ENCODE results near the gene UGT2A2.
"Not testable (repeated sequence)": the region's sequence is repeated elsewhere in the genome, so short reads cannot be mapped to it uniquely, and the experiment has no call there.

Gene UGT2A2

GRCh38 chr4:69639542-69639941 lies at the start of gene UGT2A2:
Gene UGT2A2 (minus strand): TSS chr4:69639642. CDS start chr4:69639640, 2 bp downstream.
- no peak for DNase-seq

GRCh38 chr4:69684804-69685203 lies 45.4 kb upstream of the UGT2A2 start:
- no peak for DNase-seq

DNA sequence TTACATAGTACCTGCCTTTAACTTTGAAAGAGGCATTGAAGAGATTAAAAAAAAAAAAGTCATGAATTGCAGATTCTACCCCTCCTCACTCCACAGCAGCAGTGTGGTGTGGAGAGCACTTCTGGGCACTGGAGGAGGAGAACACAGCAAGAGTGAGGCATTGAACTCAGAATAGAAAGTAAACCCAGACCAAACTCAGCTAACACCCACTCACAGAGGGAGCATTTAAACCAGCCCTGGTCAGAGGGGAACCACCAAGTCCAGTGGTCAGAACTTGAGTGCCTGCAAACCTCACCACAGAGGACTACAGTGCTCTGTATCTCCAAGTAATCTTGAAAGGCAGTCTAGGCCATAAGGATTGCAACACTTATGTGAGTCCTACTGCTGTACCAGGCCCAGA lies 29.2 kb upstream of the UGT2A2 start:
- DNase-seq = no peak

GRCh38 chr4:69664009-69664408 lies 24.6 kb upstream of the UGT2A2 start:
- not testable (repeated sequence) for DNase-seq

- DNase-seq = peak; percentile 4
Measured at GRCh38 chr4:69661130-69661803, 21.8 kb upstream of the UGT2A2 start.

GRCh38 chr4:69658133-69658532 lies 18.7 kb upstream of the UGT2A2 start:
- no peak for DNase-seq

DNA sequence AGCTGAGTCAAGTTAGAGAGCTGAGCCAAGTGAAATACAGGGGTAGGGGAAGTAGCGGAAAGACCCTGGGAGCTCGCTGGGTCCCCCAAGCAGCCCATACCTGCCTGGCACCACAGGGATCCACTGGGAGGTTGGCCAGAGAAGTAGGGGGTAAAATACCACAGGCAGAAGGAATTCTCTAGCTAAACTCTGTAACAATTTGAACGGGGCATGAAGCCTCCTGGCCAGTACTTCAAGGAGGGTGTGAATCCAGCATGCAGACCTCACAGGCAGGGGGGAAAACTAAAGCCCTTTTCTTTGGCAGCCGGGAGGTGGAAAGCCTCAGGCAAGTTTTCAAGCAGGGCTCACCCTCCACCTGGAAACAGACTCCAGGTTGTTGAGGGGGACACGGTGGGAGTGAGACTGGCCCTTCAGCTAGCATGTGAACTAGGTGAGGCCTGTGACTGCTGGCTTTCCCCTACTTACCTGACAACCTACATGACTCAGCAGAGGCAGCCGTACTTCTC lies 17.3 kb upstream of the UGT2A2 start:
- no peak for DNase-seq

- DNase-seq = no peak
Measured at GRCh38 chr4:69653147-69653546, 13.7 kb upstream of the UGT2A2 start, which contains the start of gene UGT2A1. Gene UGT2A1 (minus strand): TSS chr4:69653247. CDS start chr4:69647644, 5,603 bp downstream.

GRCh38 chr4:69650872-69651271 lies 11.4 kb upstream of the UGT2A2 start:
- DNase-seq = no peak

- no peak for DNase-seq
Measured at GRCh38 chr4:69649629-69650028, 10.2 kb upstream of the UGT2A2 start.

GRCh38 chr4:69649207-69649606 lies 9.8 kb upstream of the UGT2A2 start:
- no peak for DNase-seq

- no peak for DNase-seq
Measured at GRCh38 chr4:69642961-69643360, 3.5 kb upstream of the UGT2A2 start.

- no peak for DNase-seq
Measured at GRCh38 chr4:69640289-69640688, 847 bp upstream of the UGT2A2 start.

DNA sequence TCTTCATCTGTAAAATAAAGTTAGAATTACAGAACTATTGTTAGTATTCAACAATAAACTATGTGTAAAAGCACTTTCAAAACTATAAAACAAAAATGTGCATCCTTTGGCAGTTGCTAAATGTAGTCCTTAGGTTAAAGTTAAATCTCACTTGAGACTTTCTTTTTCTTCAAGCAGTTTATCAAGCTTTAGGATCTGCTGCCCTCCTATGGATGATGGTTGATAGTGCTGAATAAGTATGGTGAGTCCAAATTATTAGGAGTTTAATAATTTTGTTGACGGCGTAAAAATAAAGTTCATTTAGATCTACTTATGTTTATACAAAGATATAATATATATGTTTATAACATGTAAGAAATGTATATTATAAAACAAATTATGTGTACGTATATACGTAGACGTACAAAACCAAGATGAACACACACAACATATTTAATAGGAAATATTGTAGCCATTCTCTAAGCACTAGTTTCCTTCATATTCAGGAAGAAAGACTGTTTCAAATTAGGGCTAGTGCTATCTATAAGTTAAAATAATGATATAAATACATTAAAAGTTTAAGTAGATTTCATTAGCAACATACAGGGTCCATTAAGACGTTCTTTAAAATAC lies 22.3 kb downstream of the UGT2A2 start:
- no peak for DNase-seq

- DNase-seq = no peak
Measured at GRCh38 chr4:69610484-69610883, 29.0 kb downstream of the UGT2A2 start.

- DNase-seq = no peak
Measured at GRCh38 chr4:69601065-69601464, 38.4 kb downstream of the UGT2A2 start.

GRCh38 chr4:69600013-69600412 lies 39.4 kb downstream of the UGT2A2 start:
- DNase-seq = no peak

- DNase-seq = no peak
Measured at GRCh38 chr4:69594382-69594781, 45.1 kb downstream of the UGT2A2 start.

- no peak for DNase-seq
Measured at GRCh38 chr4:69591364-69591763, 48.1 kb downstream of the UGT2A2 start.

DNA sequence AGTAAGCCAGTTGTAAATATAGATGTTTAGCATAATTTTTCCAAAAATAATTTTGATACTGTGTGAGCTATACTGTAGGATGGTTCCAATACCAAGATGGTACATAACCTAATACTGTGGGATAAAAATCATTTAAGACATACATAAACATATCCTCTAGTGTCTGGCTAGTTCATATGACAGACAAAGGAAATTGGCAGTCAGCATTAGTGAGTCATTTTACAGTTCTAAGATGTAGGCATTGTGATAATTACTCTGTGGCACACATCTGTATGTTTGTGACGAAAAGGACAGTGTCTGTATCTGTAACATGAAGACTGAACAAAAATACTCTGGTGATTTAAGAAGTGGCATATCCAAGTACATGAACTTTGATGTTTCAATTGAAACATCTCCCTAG lies 49.6 kb downstream of the UGT2A2 start:
- DNase-seq = no peak

GRCh38 chr4:69584135-69584534 lies 55.3 kb downstream of the UGT2A2 start:
- DNase-seq = no peak

DNA sequence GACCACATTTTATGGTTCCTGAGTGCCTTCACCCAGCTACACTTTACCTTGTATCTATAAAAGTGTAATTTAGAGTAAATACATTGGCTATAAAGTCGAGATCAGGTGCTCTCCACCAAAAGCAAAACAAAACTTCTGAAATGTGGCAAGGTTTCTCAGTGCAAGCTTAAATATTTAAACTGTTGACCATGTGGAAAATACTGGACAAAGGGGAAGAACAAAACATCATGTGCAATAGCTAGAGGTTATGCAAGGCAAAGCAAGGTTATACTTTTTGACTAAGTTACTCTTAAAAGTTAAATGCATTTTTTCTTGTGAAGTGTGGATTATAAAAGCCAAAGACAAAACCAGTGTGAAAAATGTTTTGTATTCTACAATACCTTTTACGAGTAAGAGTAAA lies 55.9 kb downstream of the UGT2A2 start:
- DNase-seq = no peak

DNA sequence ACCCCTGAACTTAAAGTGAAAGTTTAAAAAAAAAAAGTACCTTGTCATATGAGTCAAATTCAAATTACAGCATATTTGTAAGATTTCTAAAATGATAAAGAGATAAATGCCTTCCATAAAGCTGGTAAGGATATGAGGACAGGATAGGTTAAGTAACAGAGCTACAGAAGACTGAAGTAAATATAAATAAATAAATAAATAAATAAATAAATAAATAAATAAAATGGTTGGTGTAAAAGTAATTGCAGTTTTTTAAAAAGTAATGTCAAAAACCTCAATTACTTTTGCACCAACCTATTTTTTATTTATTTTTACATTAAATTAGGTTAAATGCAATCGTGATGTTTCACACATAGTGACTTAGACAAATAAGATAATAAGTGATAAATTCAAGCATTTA lies 62.2 kb downstream of the UGT2A2 start:
- no peak for DNase-seq

GRCh38 chr4:69576251-69576877 lies 63.1 kb downstream of the UGT2A2 start:
- DNase-seq = no peak
